OCI-LY1 (cell line): ENCODE results near the gene TGM4.

Experiments
- H2AFZ ChIP-seq: fragments of 200-600 bp; sonication (generic), shearing (Covaris generic); 2 replicates; pipeline ENCODE4 v1.6.0; 2014; ENCODE audit warnings: antibody characterized with exemption, mild to moderate bottlenecking, low read length
- H3F3A ChIP-seq: fragments of 200-600 bp; sonication (generic), shearing (Covaris generic); 2 replicates; pipeline ENCODE4 v1.6.0; 2014; ENCODE audit warnings: mild to moderate bottlenecking, antibody characterized with exemption, low read length, moderate library complexity; ENCODE audit not compliant: insufficient read depth
- H3K27ac ChIP-seq: fragments of 200-600 bp; sonication (generic); 2 replicates; pipeline ENCODE4 v1.5.1; 2014; ENCODE audit warnings: low read length, mixed run types, mild to moderate bottlenecking, low read depth; ENCODE audit not compliant: poor library complexity, severe bottlenecking
- H3K27me3 ChIP-seq: fragments of 200-600 bp; sonication (generic); 2 replicates; pipeline ENCODE4 v1.6.0; 2014; ENCODE audit warnings: antibody characterized with exemption, mild to moderate bottlenecking, low read length, moderate library complexity; ENCODE audit not compliant: insufficient read depth
- H3K36me3 ChIP-seq: fragments of 200-600 bp; sonication (generic); 2 replicates; pipeline ENCODE4 v1.6.1; 2014; ENCODE audit warnings: mild to moderate bottlenecking, antibody characterized with exemption, low read length, moderate library complexity, mixed read lengths; ENCODE audit not compliant: insufficient read depth
- H3K4me1 ChIP-seq: fragments of 200-600 bp; sonication (generic); 2 replicates; pipeline ENCODE4 v1.5.1; 2014; ENCODE audit warnings: mild to moderate bottlenecking, low read length, moderate library complexity; ENCODE audit not compliant: insufficient read depth, severe bottlenecking
- H3K4me2 ChIP-seq: fragments of 200-600 bp; sonication (generic), shearing (Covaris generic); 2 replicates; pipeline ENCODE4 v1.6.1; 2014; ENCODE audit warnings: low read length
- H3K4me3 ChIP-seq: fragments of 200-600 bp; sonication (generic); 2 replicates; pipeline ENCODE4 v1.5.1; 2014; ENCODE audit warnings: low read length, low read depth, mild to moderate bottlenecking, mixed read lengths; ENCODE audit not compliant: poor library complexity, severe bottlenecking
- H3K79me2 ChIP-seq: fragments of 200-600 bp; shearing (Covaris generic); 2 replicates; pipeline ENCODE4 v1.6.1; 2016; ENCODE audit warnings: mixed run types, low read length, mixed read lengths; ENCODE audit not compliant: insufficient read depth
- H3K9ac ChIP-seq: fragments of 200-600 bp; sonication (generic), shearing (Covaris generic); 2 replicates; pipeline ENCODE4 v1.6.1; 2014; ENCODE audit warnings: mild to moderate bottlenecking, low read length, mixed read lengths
- H3K9me2 ChIP-seq: fragments of 200-600 bp; sonication (generic), shearing (Covaris generic); 2 replicates; pipeline ENCODE4 v1.6.1; 2014; ENCODE audit warnings: low read depth, mild to moderate bottlenecking, low read length, mixed read lengths
- H3K9me3 ChIP-seq: fragments of 200-600 bp; shearing (Covaris generic); 2 replicates; pipeline ENCODE4 v1.6.1; 2014; ENCODE audit warnings: low read length, mixed read lengths
- H4K20me1 ChIP-seq: fragments of 200-600 bp; sonication (generic), shearing (Covaris generic); 2 replicates; pipeline ENCODE4 v1.6.0; 2016; ENCODE audit warnings: mild to moderate bottlenecking, low read length; ENCODE audit not compliant: insufficient read depth
- EZH2 ChIP-seq: fragments of 200-600 bp; sonication (generic), shearing (Covaris generic); IDR thresholded peaks from 2 replicates; pipeline ENCODE4 v1.8.0; 2017; ENCODE audit warnings: borderline replicate concordance, mixed run types, mild to moderate bottlenecking, antibody characterized with exemption, low read length, moderate library complexity, mixed read lengths
- TF ChIP-seq, protein P1 (sequence below): fragments of 200-600 bp; sonication (generic), shearing (Covaris generic); IDR thresholded peaks from 2 replicates; pipeline ENCODE4 v1.5.1; 2017; ENCODE audit warnings: mild to moderate bottlenecking, antibody characterized with exemption, low read length, moderate library complexity, mixed read lengths

The TGM4 gene

GRCh38 chr3:44963571-44964325 is 89.3 kb downstream of the TGM4 start:
- no peaks in the 10 kb centered on the region for H3K9me2 ChIP-seq
- H3K27me3 ChIP-seq = no peaks in the 10 kb centered on the region
- peaks cover 12% of the 10 kb centered on the region; the same call in 1 of the 2 replicates for H3K79me2 ChIP-seq
- H2AFZ ChIP-seq = no peak overlapping the region
- H3K9ac ChIP-seq = no peak overlapping the region
- H4K20me1 ChIP-seq = no peaks in the 10 kb centered on the region
- H3K9me3 ChIP-seq = no peaks in the 10 kb centered on the region
- H3K36me3 ChIP-seq = peaks cover 6% of the 10 kb centered on the region
- no peak for TF ChIP-seq EZH2
- TF ChIP-seq, protein P1, sequence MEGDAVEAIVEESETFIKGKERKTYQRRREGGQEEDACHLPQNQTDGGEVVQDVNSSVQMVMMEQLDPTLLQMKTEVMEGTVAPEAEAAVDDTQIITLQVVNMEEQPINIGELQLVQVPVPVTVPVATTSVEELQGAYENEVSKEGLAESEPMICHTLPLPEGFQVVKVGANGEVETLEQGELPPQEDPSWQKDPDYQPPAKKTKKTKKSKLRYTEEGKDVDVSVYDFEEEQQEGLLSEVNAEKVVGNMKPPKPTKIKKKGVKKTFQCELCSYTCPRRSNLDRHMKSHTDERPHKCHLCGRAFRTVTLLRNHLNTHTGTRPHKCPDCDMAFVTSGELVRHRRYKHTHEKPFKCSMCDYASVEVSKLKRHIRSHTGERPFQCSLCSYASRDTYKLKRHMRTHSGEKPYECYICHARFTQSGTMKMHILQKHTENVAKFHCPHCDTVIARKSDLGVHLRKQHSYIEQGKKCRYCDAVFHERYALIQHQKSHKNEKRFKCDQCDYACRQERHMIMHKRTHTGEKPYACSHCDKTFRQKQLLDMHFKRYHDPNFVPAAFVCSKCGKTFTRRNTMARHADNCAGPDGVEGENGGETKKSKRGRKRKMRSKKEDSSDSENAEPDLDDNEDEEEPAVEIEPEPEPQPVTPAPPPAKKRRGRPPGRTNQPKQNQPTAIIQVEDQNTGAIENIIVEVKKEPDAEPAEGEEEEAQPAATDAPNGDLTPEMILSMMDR = no peak
- H3K4me2 ChIP-seq = no peak overlapping the region
- H3K4me1 ChIP-seq = peaks cover 32% of the 10 kb centered on the region
- no peaks in the 10 kb centered on the region for H3F3A ChIP-seq
- no peak overlapping the region for H3K27ac ChIP-seq
- H3K4me3 ChIP-seq = no peak overlapping the region
